HFFc6 (cell line): ENCODE data around the gene WIF1. TPM values are rescaled to one million over a fixed set of nuclear protein-coding genes. Genes with fewer than 3 reads are reported as not detected.

Experiments
- DNase-seq: peaks from one replicate; pipeline ENCODE4 v3.0.0-alpha.2; 2018
- H3K27ac Mint-ChIP-seq: 2 replicates; pipeline ENCODE4 v1.8.0; 2020; ENCODE audit warnings: mild to moderate bottlenecking, mixed read lengths
- H3K27me3 Mint-ChIP-seq: 2 replicates; pipeline ENCODE4 v1.8.0; 2021; ENCODE audit warnings: mild to moderate bottlenecking, moderate library complexity, mixed read lengths; ENCODE audit not compliant: insufficient read depth
- H3K36me3 Mint-ChIP-seq: 2 replicates; pipeline ENCODE4 v1.8.0; 2021; ENCODE audit warnings: low read depth, mixed read lengths
- H3K4me1 Mint-ChIP-seq: 2 replicates; pipeline ENCODE4 v1.8.0; 2020; ENCODE audit warnings: low read depth, mixed read lengths
- H3K4me3 Mint-ChIP-seq: 2 replicates; pipeline ENCODE4 v1.8.0; 2020; ENCODE audit warnings: mild to moderate bottlenecking, moderate library complexity, mixed read lengths
- H3K9me3 Mint-ChIP-seq: 2 replicates; pipeline ENCODE4 v1.8.0; 2020; ENCODE audit warnings: mild to moderate bottlenecking, mixed read lengths
- total RNA-seq, 6 experiments: library from RNA; stranded (reverse); fragmentation: NEBNext Ultra II Directional; extraction: Animal tissue kit (Norgen Biotek cat#: 25700); gene quantifications; 2 replicates in 1 of 6; 3 replicates in 5 of 6; pipeline ENCODE4 v1.2.3, GENCODE V29; 2021
- TF ChIP-seq, protein P1 (sequence below): fragments of 200-600 bp; sonication (generic); IDR thresholded peaks from 2 replicates; pipeline ENCODE4 v1.5.0; 2021; ENCODE audit warnings: antibody characterized with exemption, mild to moderate bottlenecking

Gene WIF1
- total RNA-seq, 6 experiments from 2014 or later, result not detected

DNA sequence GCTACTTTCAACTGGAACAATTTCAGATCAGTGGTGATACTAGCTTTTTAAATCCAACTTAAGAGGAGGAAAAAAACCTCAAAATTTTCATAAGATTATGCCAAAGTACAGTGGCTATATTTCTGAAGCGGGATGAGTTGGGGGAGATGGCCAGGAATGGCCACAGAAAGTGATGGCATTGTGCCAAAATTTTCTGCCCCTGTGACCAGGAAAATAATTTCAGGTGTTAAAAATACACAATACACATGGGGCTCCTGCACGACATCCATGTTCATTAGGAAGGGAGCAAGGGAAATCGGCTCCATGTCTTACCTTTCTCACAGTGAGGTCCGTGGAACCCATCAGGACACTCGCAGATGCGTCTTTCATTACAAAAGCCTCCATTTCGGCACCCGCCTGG lies 53.7 kb downstream of the WIF1 start:
- Mint-ChIP-seq H3K4me3 (no peak overlapping the region), H3K27me3 (peaks cover 11% of the 10 kb centered on the region), H3K27ac (no peak overlapping the region), H3K9me3 (no peaks in the 10 kb centered on the region), H3K36me3 (no peaks in the 10 kb centered on the region), H3K4me1 (no peaks in the 10 kb centered on the region)
- TF ChIP-seq, protein P1, sequence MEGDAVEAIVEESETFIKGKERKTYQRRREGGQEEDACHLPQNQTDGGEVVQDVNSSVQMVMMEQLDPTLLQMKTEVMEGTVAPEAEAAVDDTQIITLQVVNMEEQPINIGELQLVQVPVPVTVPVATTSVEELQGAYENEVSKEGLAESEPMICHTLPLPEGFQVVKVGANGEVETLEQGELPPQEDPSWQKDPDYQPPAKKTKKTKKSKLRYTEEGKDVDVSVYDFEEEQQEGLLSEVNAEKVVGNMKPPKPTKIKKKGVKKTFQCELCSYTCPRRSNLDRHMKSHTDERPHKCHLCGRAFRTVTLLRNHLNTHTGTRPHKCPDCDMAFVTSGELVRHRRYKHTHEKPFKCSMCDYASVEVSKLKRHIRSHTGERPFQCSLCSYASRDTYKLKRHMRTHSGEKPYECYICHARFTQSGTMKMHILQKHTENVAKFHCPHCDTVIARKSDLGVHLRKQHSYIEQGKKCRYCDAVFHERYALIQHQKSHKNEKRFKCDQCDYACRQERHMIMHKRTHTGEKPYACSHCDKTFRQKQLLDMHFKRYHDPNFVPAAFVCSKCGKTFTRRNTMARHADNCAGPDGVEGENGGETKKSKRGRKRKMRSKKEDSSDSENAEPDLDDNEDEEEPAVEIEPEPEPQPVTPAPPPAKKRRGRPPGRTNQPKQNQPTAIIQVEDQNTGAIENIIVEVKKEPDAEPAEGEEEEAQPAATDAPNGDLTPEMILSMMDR, result no peak
- DNase-seq, result no peak

DNA sequence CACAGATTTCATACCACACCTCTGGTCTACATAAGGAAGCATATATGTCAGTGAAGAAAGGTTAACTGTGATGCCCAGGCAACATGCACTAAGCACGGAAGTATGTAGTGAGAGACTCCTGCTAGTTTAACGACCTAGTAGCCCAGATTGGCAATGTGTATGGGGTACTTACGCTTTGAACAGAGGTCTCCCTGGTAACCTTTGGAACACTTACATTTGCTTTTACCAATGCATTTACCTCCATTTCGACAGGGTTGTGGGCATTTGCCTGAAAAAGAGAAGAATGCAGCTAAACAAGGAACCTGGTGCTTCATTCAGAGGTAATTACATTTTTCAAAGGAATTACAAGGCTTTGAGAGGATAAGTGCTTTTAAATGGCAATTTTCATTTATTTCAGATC lies 65.2 kb downstream of the WIF1 start:
- Mint-ChIP-seq H3K27ac (no peak overlapping the region), H3K9me3 (no peaks in the 10 kb centered on the region), H3K4me1 (no peaks in the 10 kb centered on the region), H3K36me3 (no peaks in the 10 kb centered on the region), H3K4me3 (no peak overlapping the region), H3K27me3 (peaks cover 14% of the 10 kb centered on the region)
- no peak for DNase-seq
- TF ChIP-seq, protein P1, result no peak

DNA sequence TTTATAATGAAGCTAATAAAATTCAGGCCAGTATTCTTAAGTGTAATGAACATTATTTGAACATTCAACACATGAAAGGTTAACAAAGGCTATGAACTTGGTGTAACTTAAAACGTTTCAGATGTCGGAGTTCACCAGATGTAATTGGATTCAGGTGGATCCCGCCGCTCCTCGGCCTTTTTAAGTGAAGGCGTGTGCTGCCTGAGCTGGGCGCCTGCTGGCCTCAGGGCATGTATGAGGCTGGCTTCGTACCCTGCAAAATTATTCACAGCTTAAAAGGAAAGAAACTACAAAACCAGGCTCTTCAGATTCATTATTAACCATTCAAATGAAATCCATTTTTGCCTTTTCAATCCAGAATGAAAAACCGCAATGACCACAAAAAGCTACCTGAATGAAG lies 69.9 kb downstream of the WIF1 start:
- Mint-ChIP-seq H3K27me3 (peaks cover 23% of the 10 kb centered on the region), H3K4me3 (no peak overlapping the region), H3K9me3 (no peaks in the 10 kb centered on the region), H3K36me3 (no peaks in the 10 kb centered on the region), H3K27ac (no peak overlapping the region), H3K4me1 (no peaks in the 10 kb centered on the region)
- no peak for DNase-seq
- TF ChIP-seq, protein P1, result no peak

DNA sequence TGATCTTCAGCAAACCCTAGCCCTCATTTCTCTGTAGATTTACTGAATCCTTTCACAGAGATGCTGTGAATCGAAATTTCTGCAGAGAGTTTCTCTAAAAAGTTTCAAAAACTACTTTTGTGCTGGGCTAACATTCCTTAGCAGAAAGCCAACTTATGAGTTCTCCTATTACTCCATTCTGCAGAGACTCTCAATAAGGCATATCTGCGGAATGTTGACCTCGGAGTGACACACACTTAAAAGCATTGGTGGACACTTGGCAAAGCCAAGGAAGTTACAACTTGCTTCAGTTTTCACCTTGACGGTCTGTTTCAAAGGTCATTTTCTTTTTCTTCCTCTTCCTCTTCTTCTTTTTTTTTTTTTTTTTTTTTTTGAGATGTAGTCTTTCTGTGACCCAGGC lies 75.8 kb downstream of the WIF1 start:
- Mint-ChIP-seq H3K27ac (no peak overlapping the region), H3K27me3 (peaks cover 19% of the 10 kb centered on the region), H3K4me3 (no peak overlapping the region), H3K9me3 (no peaks in the 10 kb centered on the region), H3K4me1 (no peaks in the 10 kb centered on the region), H3K36me3 (no peaks in the 10 kb centered on the region)
- no peak for DNase-seq
- TF ChIP-seq, protein P1, result no peak

DNA sequence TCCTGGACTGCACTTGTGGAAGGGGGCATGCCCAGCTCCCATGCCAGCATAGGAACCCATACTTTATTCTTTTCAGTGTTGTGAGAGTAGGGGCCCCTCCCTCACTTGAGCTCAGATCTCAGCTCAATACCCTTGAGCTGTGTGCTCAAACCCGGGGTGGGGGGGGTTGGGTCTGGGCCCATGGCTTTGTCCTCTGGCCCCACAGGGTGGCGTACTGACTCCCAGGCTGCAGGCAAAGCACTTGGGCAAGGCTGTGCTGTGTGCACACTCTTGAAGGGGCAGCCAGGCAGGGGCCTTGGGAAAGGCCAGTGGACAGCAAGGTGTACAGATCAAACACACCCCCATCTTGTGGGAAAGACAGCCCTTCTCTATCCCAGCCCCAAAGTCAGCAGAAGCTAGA lies 81.8 kb downstream of the WIF1 start:
- no peaks in the 10 kb centered on the region for H3K36me3 Mint-ChIP-seq
- no peak for DNase-seq
- no peaks in the 10 kb centered on the region; the same call in 1 of the 2 replicates for H3K9me3 Mint-ChIP-seq
- no peak overlapping the region for H3K27ac Mint-ChIP-seq
- TF ChIP-seq, protein P1, result no peak
- H3K4me3 Mint-ChIP-seq, result no peak overlapping the region
- no peaks in the 10 kb centered on the region for H3K4me1 Mint-ChIP-seq
- H3K27me3 Mint-ChIP-seq, result peaks cover 22% of the 10 kb centered on the region

DNA sequence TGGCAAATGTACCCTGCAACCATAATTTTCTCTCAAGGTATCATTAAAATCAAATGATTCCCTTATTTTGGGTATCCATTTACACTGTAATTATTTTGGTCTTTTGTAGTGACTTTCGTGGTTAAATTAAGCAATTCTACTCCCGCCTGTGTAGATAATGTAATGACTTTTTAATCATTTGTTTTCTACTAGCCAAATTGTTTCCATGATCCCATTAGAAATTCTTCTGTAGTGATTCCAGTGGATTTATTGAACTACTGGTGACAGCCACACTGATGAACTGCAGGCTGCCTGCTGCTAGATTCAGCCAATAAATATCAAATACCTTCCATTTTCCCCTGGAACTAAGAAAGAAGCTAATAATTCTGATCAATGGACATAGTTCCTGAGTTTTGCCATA lies 96.0 kb downstream of the WIF1 start:
- Mint-ChIP-seq H3K4me3 (no peak overlapping the region), H3K36me3 (no peaks in the 10 kb centered on the region), H3K9me3 (no peaks in the 10 kb centered on the region), H3K4me1 (no peaks in the 10 kb centered on the region), H3K27me3 (peaks cover 12% of the 10 kb centered on the region), H3K27ac (no peak overlapping the region)
- DNase-seq, result no peak
- TF ChIP-seq, protein P1, result no peak
